NCI-H82 treated with DMSO at 0.1 percent for 48 hours (cell line): Measurements from ENCODE around the gene CELF1.
A peak's percentile ranks its signal among the peaks of the same experiment; 100 is the strongest.

Experiments used
- DNase-seq: peaks from one replicate; lab custom pipeline; 2025; ENCODE audit not compliant: unreplicated experiment; lab: John Stamatoyannopoulos, UW

CELF1 gene

GRCh38 chr11:47426062-47426956 is 126.6 kb downstream of the CELF1 start, which contains the start of gene PSMC3:
Gene PSMC3 (minus strand): TSS chr11:47426439. CDS start chr11:47426279, 160 bp downstream.
- peak; percentile 87 for DNase-seq

- no peak for DNase-seq
These were observed 127.3 kb downstream of the CELF1 start for GRCh38 chr11:47425611-47426010.

- no peak for DNase-seq
These were observed 134.3 kb downstream of the CELF1 start for GRCh38 chr11:47418454-47419259.

- no peak for DNase-seq
These were observed 135.2 kb downstream of the CELF1 start for GRCh38 chr11:47417712-47418111.

- DNase-seq = no peak
These were observed 136.9 kb downstream of the CELF1 start for GRCh38 chr11:47415949-47416472.
